HepG2 (cell line): Measurements from ENCODE around the gene SEC14L5. TPM values are rescaled to one million over a fixed set of nuclear protein-coding genes. Genes with fewer than 3 reads are reported as not detected.

Experiments
- ATF3 ChIP-seq: sonication (generic); formaldehyde crosslinking; IDR thresholded peaks from 2 replicates; pipeline ENCODE4 v1.4.0; 2020; ENCODE audit warnings: missing genetic modification reagents
- CC2D1A ChIP-seq: sonication (generic); formaldehyde crosslinking; IDR thresholded peaks from 2 replicates; pipeline ENCODE4 v1.8.1; 2023; ENCODE audit warnings: mild to moderate bottlenecking, missing genetic modification reagents
- DNMT3B ChIP-seq: conservative IDR thresholded peaks from 2 replicates; pipeline ENCODE4 v1.6.1; 2016; ENCODE audit warnings: missing biosample characterization, control low read depth
- FOSL2 ChIP-seq: sonication (generic); formaldehyde crosslinking; IDR thresholded peaks from 2 replicates; pipeline ENCODE4 v1.4.0; 2020; ENCODE audit warnings: missing genetic modification reagents
- FOXO1 ChIP-seq: sonication (generic); formaldehyde crosslinking; IDR thresholded peaks from 2 replicates; pipeline ENCODE4 v1.4.0; 2020; ENCODE audit warnings: missing genetic modification reagents
- HOXA3 ChIP-seq: sonication (generic); formaldehyde crosslinking; IDR thresholded peaks from 2 replicates; pipeline ENCODE4 v1.5.0; 2020; ENCODE audit warnings: missing genetic modification reagents
- IKZF1 ChIP-seq: fragments of 450-650 bp; IDR thresholded peaks from 2 replicates; pipeline ENCODE4 v1.7.1; 2016
- RELA ChIP-seq: sonication (generic); formaldehyde crosslinking; IDR thresholded peaks from 2 replicates; pipeline ENCODE4 v1.4.0; 2020; ENCODE audit warnings: missing genetic modification reagents
- SAFB2 ChIP-seq: sonication (generic); formaldehyde crosslinking; IDR thresholded peaks from 2 replicates; pipeline ENCODE4 v1.5.1; 2020; ENCODE audit warnings: missing genetic modification reagents, low read depth, mild to moderate bottlenecking, borderline replicate concordance
- SETDB1 ChIP-seq: sonication (generic); formaldehyde crosslinking; IDR thresholded peaks from 2 replicates; pipeline ENCODE4 v1.5.1; 2020; ENCODE audit warnings: missing genetic modification reagents, mild to moderate bottlenecking, borderline replicate concordance
- TAF1 ChIP-seq: sonication (generic); formaldehyde crosslinking; IDR thresholded peaks from 2 replicates; pipeline ENCODE4 v1.4.0; 2020; ENCODE audit warnings: missing genetic modification reagents
- TBX2 ChIP-seq: sonication (generic); formaldehyde crosslinking; IDR thresholded peaks from 2 replicates; pipeline ENCODE4 v1.5.0; 2020; ENCODE audit warnings: missing genetic modification reagents, mild to moderate bottlenecking, borderline replicate concordance
- ZNF121 ChIP-seq: sonication (generic); formaldehyde crosslinking; IDR thresholded peaks from 2 replicates; pipeline ENCODE4 v1.5.0; 2020; ENCODE audit warnings: mild to moderate bottlenecking, missing genetic modification reagents
- ZNF335 ChIP-seq: sonication (generic); formaldehyde crosslinking; IDR thresholded peaks from 2 replicates; pipeline ENCODE4 v1.4.0; 2020; ENCODE audit warnings: missing genetic modification reagents
- ZNF7 ChIP-seq: IDR thresholded peaks from 2 replicates; pipeline ENCODE4 v1.6.1; 2016; ENCODE audit warnings: missing biosample characterization, missing genetic modification reagents
- ZNF713 ChIP-seq: sonication (generic); formaldehyde crosslinking; IDR thresholded peaks from 2 replicates; pipeline ENCODE4 v1.4.0; 2020; ENCODE audit warnings: mild to moderate bottlenecking, missing genetic modification reagents
- polyA plus RNA-seq, 8 experiments: library from polyadenylated mRNA; depleted of rRNA in 3 of 8; stranded (reverse) in 7 of 8; unstranded in 1 of 8; fragments of >200 nt; fragmentation: Illumina TruSeq in 4 of 8; extraction: Trizol in 4 of 8; gene quantifications; 2 replicates each; pipeline versions ENCODE4 v1.2.1 to v1.2.3, GENCODE V29; 2011 to 2016; ENCODE audit warnings: low read depth in 4 of 8, missing spikeins in 1 of 8, mixed read lengths in 1 of 8; ENCODE audit not compliant: insufficient read depth in 1 of 8
- total RNA-seq, 5 experiments: library from RNA; depleted of rRNA; stranded (reverse); fragments of >200 nt; fragmentation: Illumina TruSeq; extraction: Trizol; gene quantifications; 2 replicates each; pipeline ENCODE4 v1.2.3, GENCODE V29; 2016; ENCODE audit warnings: low read depth in 1 of 5
- TF ChIP-seq, protein P1 (sequence below): sonication (generic); formaldehyde crosslinking; IDR thresholded peaks from 2 replicates; pipeline ENCODE4 v1.4.0; 2020; ENCODE audit warnings: missing genetic modification reagents, mild to moderate bottlenecking, borderline replicate concordance
- TF ChIP-seq, protein P2 (sequence below): sonication (generic); formaldehyde crosslinking; IDR thresholded peaks from 2 replicates; pipeline ENCODE4 v1.8.1; 2022; ENCODE audit warnings: low read depth, mild to moderate bottlenecking, missing genetic modification reagents
- TF ChIP-seq, protein P3 (sequence below): sonication (generic); formaldehyde crosslinking; IDR thresholded peaks from 2 replicates; pipeline ENCODE4 v1.9.0; 2022; ENCODE audit warnings: low read depth, missing genetic modification reagents
- TF ChIP-seq, protein P4 (sequence below): sonication (generic); formaldehyde crosslinking; IDR thresholded peaks from 2 replicates; pipeline ENCODE4 v1.8.0; 2022; ENCODE audit warnings: mild to moderate bottlenecking, missing genetic modification reagents; ENCODE audit not compliant: insufficient replicate concordance

SEC14L5 gene
- total and polyA plus RNA-seq, 2 of the 13 experiments (the other 11 are each of a cell fraction or from before 2014, with no cell fraction given) = 0.40 to 0.42 TPM

GRCh38 chr16:4947722-4948503, 10.2 kb upstream of the SEC14L5 start (continued):
- TF ChIP-seq, protein P1, sequence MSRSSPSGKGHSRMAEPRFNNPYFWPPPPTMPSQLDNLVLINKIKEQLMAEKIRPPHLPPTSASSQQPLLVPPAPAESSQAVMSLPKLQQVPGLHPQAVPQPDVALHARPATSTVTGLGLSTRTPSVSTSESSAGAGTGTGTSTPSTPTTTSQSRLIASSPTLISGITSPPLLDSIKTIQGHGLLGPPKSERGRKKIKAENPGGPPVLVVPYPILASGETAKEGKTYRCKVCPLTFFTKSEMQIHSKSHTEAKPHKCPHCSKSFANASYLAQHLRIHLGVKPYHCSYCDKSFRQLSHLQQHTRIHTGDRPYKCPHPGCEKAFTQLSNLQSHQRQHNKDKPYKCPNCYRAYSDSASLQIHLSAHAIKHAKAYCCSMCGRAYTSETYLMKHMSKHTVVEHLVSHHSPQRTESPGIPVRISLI (CRISPR knock-in tag) = peak; percentile 55; the same call in 1 of the 2 replicates
- TF ChIP-seq, protein P2, sequence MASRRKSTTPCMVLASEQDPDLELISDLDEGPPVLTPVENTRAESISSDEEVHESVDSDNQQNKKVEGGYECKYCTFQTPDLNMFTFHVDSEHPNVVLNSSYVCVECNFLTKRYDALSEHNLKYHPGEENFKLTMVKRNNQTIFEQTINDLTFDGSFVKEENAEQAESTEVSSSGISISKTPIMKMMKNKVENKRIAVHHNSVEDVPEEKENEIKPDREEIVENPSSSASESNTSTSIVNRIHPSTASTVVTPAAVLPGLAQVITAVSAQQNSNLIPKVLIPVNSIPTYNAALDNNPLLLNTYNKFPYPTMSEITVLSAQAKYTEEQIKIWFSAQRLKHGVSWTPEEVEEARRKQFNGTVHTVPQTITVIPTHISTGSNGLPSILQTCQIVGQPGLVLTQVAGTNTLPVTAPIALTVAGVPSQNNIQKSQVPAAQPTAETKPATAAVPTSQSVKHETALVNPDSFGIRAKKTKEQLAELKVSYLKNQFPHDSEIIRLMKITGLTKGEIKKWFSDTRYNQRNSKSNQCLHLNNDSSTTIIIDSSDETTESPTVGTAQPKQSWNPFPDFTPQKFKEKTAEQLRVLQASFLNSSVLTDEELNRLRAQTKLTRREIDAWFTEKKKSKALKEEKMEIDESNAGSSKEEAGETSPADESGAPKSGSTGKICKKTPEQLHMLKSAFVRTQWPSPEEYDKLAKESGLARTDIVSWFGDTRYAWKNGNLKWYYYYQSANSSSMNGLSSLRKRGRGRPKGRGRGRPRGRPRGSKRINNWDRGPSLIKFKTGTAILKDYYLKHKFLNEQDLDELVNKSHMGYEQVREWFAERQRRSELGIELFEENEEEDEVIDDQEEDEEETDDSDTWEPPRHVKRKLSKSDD (CRISPR knock-in tag) = no peak
- TF ChIP-seq ZNF121 (CRISPR knock-in tag) (peak; percentile 93), TBX2 (CRISPR knock-in tag) (peak; percentile 55; the same call in 1 of the 2 replicates), RELA (CRISPR knock-in tag) (no peak; the same call in 1 of the 2 replicates), ZNF7 (no peak), ZNF335 (CRISPR knock-in tag) (peak; percentile 69; the same call in 1 of the 2 replicates), SETDB1 (CRISPR knock-in tag) (no peak), SAFB2 (CRISPR knock-in tag) (peak; percentile 33; the same call in 1 of the 2 replicates), ATF3 (CRISPR knock-in tag) (peak; percentile 42; the same call in 1 of the 2 replicates), FOSL2 (CRISPR knock-in tag) (peak; percentile 65), TAF1 (CRISPR knock-in tag) (peak; percentile 68), IKZF1 (no peak), FOXO1 (CRISPR knock-in tag) (peak; percentile 11; the same call in 1 of the 2 replicates), ZNF713 (CRISPR knock-in tag) (no peak), CC2D1A (CRISPR knock-in tag) (no peak), DNMT3B (no peak), HOXA3 (CRISPR knock-in tag) (peak; percentile 56)
- TF ChIP-seq, protein P3, sequence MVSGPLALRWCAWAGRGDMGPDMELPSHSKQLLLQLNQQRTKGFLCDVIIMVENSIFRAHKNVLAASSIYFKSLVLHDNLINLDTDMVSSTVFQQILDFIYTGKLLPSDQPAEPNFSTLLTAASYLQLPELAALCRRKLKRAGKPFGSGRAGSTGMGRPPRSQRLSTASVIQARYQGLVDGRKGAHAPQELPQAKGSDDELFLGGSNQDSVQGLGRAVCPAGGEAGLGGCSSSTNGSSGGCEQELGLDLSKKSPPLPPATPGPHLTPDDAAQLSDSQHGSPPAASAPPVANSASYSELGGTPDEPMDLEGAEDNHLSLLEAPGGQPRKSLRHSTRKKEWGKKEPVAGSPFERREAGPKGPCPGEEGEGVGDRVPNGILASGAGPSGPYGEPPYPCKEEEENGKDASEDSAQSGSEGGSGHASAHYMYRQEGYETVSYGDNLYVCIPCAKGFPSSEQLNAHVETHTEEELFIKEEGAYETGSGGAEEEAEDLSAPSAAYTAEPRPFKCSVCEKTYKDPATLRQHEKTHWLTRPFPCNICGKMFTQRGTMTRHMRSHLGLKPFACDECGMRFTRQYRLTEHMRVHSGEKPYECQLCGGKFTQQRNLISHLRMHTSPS (CRISPR knock-in tag) = peak; percentile 39; the same call in 1 of the 2 replicates
- TF ChIP-seq, protein P4, sequence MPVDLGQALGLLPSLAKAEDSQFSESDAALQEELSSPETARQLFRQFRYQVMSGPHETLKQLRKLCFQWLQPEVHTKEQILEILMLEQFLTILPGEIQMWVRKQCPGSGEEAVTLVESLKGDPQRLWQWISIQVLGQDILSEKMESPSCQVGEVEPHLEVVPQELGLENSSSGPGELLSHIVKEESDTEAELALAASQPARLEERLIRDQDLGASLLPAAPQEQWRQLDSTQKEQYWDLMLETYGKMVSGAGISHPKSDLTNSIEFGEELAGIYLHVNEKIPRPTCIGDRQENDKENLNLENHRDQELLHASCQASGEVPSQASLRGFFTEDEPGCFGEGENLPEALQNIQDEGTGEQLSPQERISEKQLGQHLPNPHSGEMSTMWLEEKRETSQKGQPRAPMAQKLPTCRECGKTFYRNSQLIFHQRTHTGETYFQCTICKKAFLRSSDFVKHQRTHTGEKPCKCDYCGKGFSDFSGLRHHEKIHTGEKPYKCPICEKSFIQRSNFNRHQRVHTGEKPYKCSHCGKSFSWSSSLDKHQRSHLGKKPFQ = no peak
